HAP-1 (cell line): Measurements from ENCODE around the gene CDH18.

Experiments
- DNase-seq, 2 experiments: peaks; one replicate each; pipeline ENCODE4 v3.0.0-alpha.2; 2016 to 2020; ENCODE audit warnings: low spot score in 2 of 2
- H3K27me3 ChIP-seq: fragments of 250-450 bp; sonication (Bioruptor Pico); 2 replicates; pipeline ENCODE4 v1.5.1; 2020; ENCODE audit warnings: low read depth, mild to moderate bottlenecking, moderate library complexity
- H3K36me3 ChIP-seq: fragments of 250-450 bp; sonication (Bioruptor Pico); replicated peaks from 2 replicates; pipeline ENCODE4 v1.5.1; 2020; ENCODE audit warnings: mild to moderate bottlenecking
- H3K4me1 ChIP-seq: fragments of 250-450 bp; sonication (Bioruptor Pico); 2 replicates; pipeline ENCODE4 v1.5.1; 2020; ENCODE audit warnings: mild to moderate bottlenecking
- H3K4me3 ChIP-seq: fragments of 250-450 bp; sonication (Bioruptor Pico); 2 replicates; pipeline ENCODE4 v1.5.1; 2020; ENCODE audit warnings: mild to moderate bottlenecking, moderate library complexity
- H3K9me3 ChIP-seq: fragments of 250-450 bp; sonication (Bioruptor Pico); 2 replicates; pipeline ENCODE4 v1.5.1; 2020; ENCODE audit warnings: mild to moderate bottlenecking, moderate library complexity
- in situ Hi-C: fragments of 300-500 bp; cut with MboI; formaldehyde crosslinking; loops from 3 replicates; pipeline ENCODE4 v1.14.3; 2020; ENCODE audit warnings: low sequenced_read_pairs, inconsistent platforms, mixed read lengths

Gene CDH18

GRCh38 chr5:19917588-19918122 lies 70.3 kb downstream of the CDH18 start:
- no peaks in the 10 kb centered on the region for H3K36me3 ChIP-seq
- in situ Hi-C loops, result no loop called here
- no peaks in the 10 kb centered on the region for H3K27me3 ChIP-seq
- no peak overlapping the region for H3K4me3 ChIP-seq
- H3K9me3 ChIP-seq, result no peaks in the 10 kb centered on the region
- DNase-seq, result no peak
- H3K4me1 ChIP-seq, result no peaks in the 10 kb centered on the region

GRCh38 chr5:19910136-19910535 lies 77.9 kb downstream of the CDH18 start:
- H3K9me3 ChIP-seq, result no peaks in the 10 kb centered on the region
- in situ Hi-C loops, result no loop called here
- no peaks in the 10 kb centered on the region for H3K27me3 ChIP-seq
- H3K36me3 ChIP-seq, result no peaks in the 10 kb centered on the region
- DNase-seq, result no peak
- H3K4me3 ChIP-seq, result no peak overlapping the region
- no peaks in the 10 kb centered on the region for H3K4me1 ChIP-seq

GRCh38 chr5:19904766-19905165 lies 83.2 kb downstream of the CDH18 start:
- no peaks in the 10 kb centered on the region for H3K9me3 ChIP-seq
- H3K4me3 ChIP-seq, result no peak overlapping the region
- no peaks in the 10 kb centered on the region for H3K27me3 ChIP-seq
- in situ Hi-C loops, result no loop called here
- H3K4me1 ChIP-seq, result no peaks in the 10 kb centered on the region
- no peaks in the 10 kb centered on the region for H3K36me3 ChIP-seq
- no peak for DNase-seq

GRCh38 chr5:19903611-19904010 lies 84.4 kb downstream of the CDH18 start:
- Histone ChIP-seq H3K9me3 (no peaks in the 10 kb centered on the region), H3K4me3 (no peak overlapping the region), H3K36me3 (no peaks in the 10 kb centered on the region), H3K4me1 (no peaks in the 10 kb centered on the region), H3K27me3 (no peaks in the 10 kb centered on the region)
- no peak for DNase-seq
- in situ Hi-C loops, result no loop called here

GRCh38 chr5:19902316-19902934 lies 85.6 kb downstream of the CDH18 start:
- Histone ChIP-seq H3K4me3 (no peak overlapping the region), H3K36me3 (no peaks in the 10 kb centered on the region), H3K27me3 (no peaks in the 10 kb centered on the region), H3K4me1 (no peaks in the 10 kb centered on the region), H3K9me3 (no peaks in the 10 kb centered on the region)
- no peak for DNase-seq
- in situ Hi-C loops, result no loop called here

GRCh38 chr5:19900269-19900668 lies 87.7 kb downstream of the CDH18 start:
- H3K27me3 ChIP-seq, result no peaks in the 10 kb centered on the region
- in situ Hi-C loops, result no loop called here
- no peaks in the 10 kb centered on the region for H3K9me3 ChIP-seq

GRCh38 chr5:19891658-19892057 lies 96.3 kb downstream of the CDH18 start:
- DNase-seq, result no peak
- no peak overlapping the region for H3K4me3 ChIP-seq
- in situ Hi-C loops, result no loop called here

More at GRCh38 chr5:19900269-19900668, 87.7 kb downstream of the CDH18 start:
- no peaks in the 10 kb centered on the region for H3K36me3 ChIP-seq
- no peak for DNase-seq
- H3K4me1 ChIP-seq, result no peaks in the 10 kb centered on the region
- no peak overlapping the region for H3K4me3 ChIP-seq

GRCh38 chr5:19886123-19886917 lies 101.7 kb downstream of the CDH18 start:
- DNase-seq, result no peak
- in situ Hi-C loops, result no loop called here
- no peak overlapping the region for H3K4me3 ChIP-seq
- H3K4me1 ChIP-seq, result no peaks in the 10 kb centered on the region
- no peaks in the 10 kb centered on the region for H3K36me3 ChIP-seq
- H3K27me3 ChIP-seq, result no peaks in the 10 kb centered on the region
- no peaks in the 10 kb centered on the region for H3K9me3 ChIP-seq

More at GRCh38 chr5:19891658-19892057, 96.3 kb downstream of the CDH18 start:
- Histone ChIP-seq H3K9me3 (no peaks in the 10 kb centered on the region), H3K27me3 (no peaks in the 10 kb centered on the region), H3K4me1 (no peaks in the 10 kb centered on the region), H3K36me3 (no peaks in the 10 kb centered on the region)

- no peak for DNase-seq
- H3K4me1 ChIP-seq, result no peaks in the 10 kb centered on the region
- H3K4me3 ChIP-seq, result no peak overlapping the region
- H3K27me3 ChIP-seq, result no peaks in the 10 kb centered on the region
- H3K36me3 ChIP-seq, result no peaks in the 10 kb centered on the region
- in situ Hi-C loops, result no loop called here
- H3K9me3 ChIP-seq, result no peaks in the 10 kb centered on the region
These were observed 102.8 kb downstream of the CDH18 start for GRCh38 chr5:19885040-19885824.

- Histone ChIP-seq H3K36me3 (no peaks in the 10 kb centered on the region), H3K4me1 (no peaks in the 10 kb centered on the region), H3K9me3 (no peaks in the 10 kb centered on the region), H3K27me3 (no peaks in the 10 kb centered on the region), H3K4me3 (no peak overlapping the region)
- in situ Hi-C loops, result no loop called here
- no peak for DNase-seq
These were observed 107.1 kb downstream of the CDH18 start for GRCh38 chr5:19880859-19881436.

GRCh38 chr5:19880458-19880857 lies 107.5 kb downstream of the CDH18 start:
- no peak overlapping the region for H3K4me3 ChIP-seq
- in situ Hi-C loops, result no loop called here
- DNase-seq, result no peak
- no peaks in the 10 kb centered on the region for H3K36me3 ChIP-seq
- H3K9me3 ChIP-seq, result no peaks in the 10 kb centered on the region
- H3K4me1 ChIP-seq, result no peaks in the 10 kb centered on the region
- H3K27me3 ChIP-seq, result no peaks in the 10 kb centered on the region

- H3K27me3 ChIP-seq, result no peaks in the 10 kb centered on the region
- no peak for DNase-seq
- no peaks in the 10 kb centered on the region; the same call in 1 of the 2 replicates for H3K9me3 ChIP-seq
- H3K4me3 ChIP-seq, result no peak overlapping the region
- in situ Hi-C loops, result no loop called here
- H3K4me1 ChIP-seq, result no peaks in the 10 kb centered on the region
- no peaks in the 10 kb centered on the region for H3K36me3 ChIP-seq
These were observed 113.2 kb downstream of the CDH18 start for GRCh38 chr5:19874811-19875210.

- Histone ChIP-seq H3K36me3 (no peaks in the 10 kb centered on the region), H3K9me3 (no peaks in the 10 kb centered on the region), H3K27me3 (no peaks in the 10 kb centered on the region), H3K4me1 (no peaks in the 10 kb centered on the region), H3K4me3 (no peak overlapping the region)
- in situ Hi-C loops, result no loop called here
- DNase-seq, result no peak
These were observed 121.9 kb downstream of the CDH18 start for GRCh38 chr5:19866090-19866450.
